HG03442 (cell line): ENCODE data around the gene SLC25A17.
"Not testable (repeated sequence)": the region's sequence is repeated elsewhere in the genome, so short reads cannot be mapped to it uniquely, and the experiment has no call there.

Experiments
- ATAC-seq: cut with Tn5 transposase; IDR thresholded peaks from one replicate; pipeline ENCODE4 v1.9.1; 2021; ENCODE audit warnings: mild to moderate bottlenecking, moderate library complexity; ENCODE audit not compliant: unreplicated experiment

SLC25A17 gene

GRCh38 chr22:40721266-40721665 lies 97.9 kb downstream of the SLC25A17 start:
- ATAC-seq, result no peak

DNA sequence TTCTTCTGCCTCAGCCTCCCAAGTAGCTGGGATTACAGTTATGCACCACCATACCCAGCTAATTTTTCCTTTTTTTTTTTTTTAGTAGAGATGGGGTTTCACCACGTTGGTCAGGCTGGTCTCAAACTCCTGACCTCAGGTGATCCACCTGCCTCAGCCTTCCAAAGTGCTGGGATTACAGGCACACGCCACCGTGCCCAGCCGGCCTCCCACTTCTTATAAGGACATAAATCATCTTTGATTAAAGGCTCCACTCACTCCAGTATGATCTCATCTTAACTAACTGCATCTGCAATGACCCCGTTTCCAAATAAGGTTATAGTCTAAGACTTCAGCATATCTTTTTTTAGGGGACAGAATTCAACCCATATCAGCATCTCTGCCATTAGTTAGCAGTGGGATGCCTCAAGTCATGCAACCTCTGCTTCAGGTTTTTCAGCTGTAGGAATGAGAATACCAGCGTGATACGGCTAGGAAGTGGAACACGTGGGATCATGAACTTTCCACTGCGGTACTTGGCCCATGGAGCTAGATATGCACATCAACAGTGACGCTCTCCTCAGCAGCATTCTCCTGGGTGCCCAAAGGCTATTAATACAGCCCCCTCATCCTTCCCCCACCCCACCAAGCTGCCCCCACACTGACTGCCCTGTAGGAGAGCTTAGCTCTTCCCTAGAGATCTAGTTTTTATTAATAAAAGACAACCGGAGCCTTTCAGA lies 98.4 kb downstream of the SLC25A17 start:
- ATAC-seq, result no peak

DNA sequence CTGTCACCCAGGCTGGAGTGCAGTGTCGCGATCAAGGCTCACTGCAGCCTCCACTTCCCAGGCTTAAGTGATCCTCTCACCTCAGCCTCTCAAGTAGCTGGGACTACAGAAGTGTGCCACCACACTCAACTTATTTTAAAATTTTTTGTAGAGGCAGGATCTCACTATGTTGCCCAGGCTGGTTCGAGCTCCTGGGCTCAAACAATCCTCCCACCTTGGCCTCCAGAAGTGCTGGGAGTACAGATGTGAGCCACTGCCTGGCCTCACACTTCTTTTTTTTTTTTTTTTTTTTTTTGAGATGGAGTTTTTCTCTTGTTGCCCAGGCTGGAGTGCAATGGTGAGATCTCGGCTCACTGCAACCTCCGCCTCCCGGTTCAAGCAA lies 99.0 kb downstream of the SLC25A17 start:
- ATAC-seq, result not testable (repeated sequence)
